Peyer's patch (tissue), 4 donors: ENCODE results near the gene GPR84. TPM values are rescaled to one million over a fixed set of nuclear protein-coding genes. Genes with fewer than 3 reads are reported as not detected.

ENCODE experiments used
- DNase-seq, 3 donors: peaks; one replicate each; pipeline ENCODE4 v3.0.0-alpha.2; 2017 to 2019
- H3K27ac ChIP-seq, 4 donors: fragments of 200-600 bp; sonication (generic); one replicate each; pipeline ENCODE4 v1.5.1; 2016 to 2019
- H3K27me3 ChIP-seq, 2 donors: fragments of 200-600 bp; sonication (generic); one replicate each; pipeline ENCODE4 v1.5.1; 2019
- H3K36me3 ChIP-seq, 3 donors: fragments of 200-600 bp; sonication (generic); one replicate each; pipeline ENCODE4 v1.5.1; 2016 to 2019
- H3K4me1 ChIP-seq, 4 donors: fragments of 200-600 bp; sonication (generic); one replicate each; pipeline ENCODE4 v1.5.1; 2016 to 2019
- H3K4me3 ChIP-seq, 4 donors: fragments of 200-600 bp; sonication (generic); 1 replicate in 3 of 4; 2 replicates in 1 of 4; pipeline ENCODE4 v1.5.1; 2016 to 2019; ENCODE audit warnings: mild to moderate bottlenecking in 1 of 4
- H3K9me3 ChIP-seq, 4 donors: fragments of 200-600 bp; sonication (generic); one replicate each; pipeline ENCODE4 v1.5.1; 2016 to 2019; ENCODE audit warnings: mild to moderate bottlenecking in 1 of 4
- POLR2A ChIP-seq, 2 donors: fragments of 450-650 bp; IDR thresholded peaks; one replicate each; pipeline ENCODE4 v1.5.1; 2017; ENCODE audit warnings: antibody characterized with exemption in 2 of 2, mild to moderate bottlenecking in 2 of 2, moderate library complexity in 2 of 2
- total RNA-seq, 4 donors: library from RNA; depleted of rRNA; stranded (reverse); fragments of >200 nt; gene quantifications; one replicate each; pipeline ENCODE4 v1.1.0, GENCODE V29; 2016
- TF ChIP-seq, protein P1 (sequence below), 6 experiments: fragments of 450-650 bp in 4 of 6; fragments of 200-600 bp in 2 of 6; sonication (generic) in 1 of 6; IDR thresholded peaks; one replicate each; pipeline ENCODE4 v1.5.1; 2017 to 2019; ENCODE audit warnings: antibody characterized with exemption in 6 of 6, mild to moderate bottlenecking in 3 of 6, moderate library complexity in 1 of 6

The GPR84 gene
- total RNA-seq, 4 donors from 2014 or later: not detected

- DNase-seq: no peak
- Histone ChIP-seq H3K27me3 (no peaks in the 10 kb centered on the region), H3K4me1 (peaks cover 0 to 16% (median 9%) of the 10 kb centered on the region in 4 donors), H3K27ac (no peak overlapping the region), H3K36me3 (no peaks in the 10 kb centered on the region), H3K4me3 (no peak overlapping the region), H3K9me3 (no peaks in the 10 kb centered on the region)
- no peak for TF ChIP-seq POLR2A (IDR thresholded peaks at IDR 0.05)
- TF ChIP-seq, protein P1, sequence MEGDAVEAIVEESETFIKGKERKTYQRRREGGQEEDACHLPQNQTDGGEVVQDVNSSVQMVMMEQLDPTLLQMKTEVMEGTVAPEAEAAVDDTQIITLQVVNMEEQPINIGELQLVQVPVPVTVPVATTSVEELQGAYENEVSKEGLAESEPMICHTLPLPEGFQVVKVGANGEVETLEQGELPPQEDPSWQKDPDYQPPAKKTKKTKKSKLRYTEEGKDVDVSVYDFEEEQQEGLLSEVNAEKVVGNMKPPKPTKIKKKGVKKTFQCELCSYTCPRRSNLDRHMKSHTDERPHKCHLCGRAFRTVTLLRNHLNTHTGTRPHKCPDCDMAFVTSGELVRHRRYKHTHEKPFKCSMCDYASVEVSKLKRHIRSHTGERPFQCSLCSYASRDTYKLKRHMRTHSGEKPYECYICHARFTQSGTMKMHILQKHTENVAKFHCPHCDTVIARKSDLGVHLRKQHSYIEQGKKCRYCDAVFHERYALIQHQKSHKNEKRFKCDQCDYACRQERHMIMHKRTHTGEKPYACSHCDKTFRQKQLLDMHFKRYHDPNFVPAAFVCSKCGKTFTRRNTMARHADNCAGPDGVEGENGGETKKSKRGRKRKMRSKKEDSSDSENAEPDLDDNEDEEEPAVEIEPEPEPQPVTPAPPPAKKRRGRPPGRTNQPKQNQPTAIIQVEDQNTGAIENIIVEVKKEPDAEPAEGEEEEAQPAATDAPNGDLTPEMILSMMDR (IDR thresholded peaks at IDR 0.05): no peak
Measured at GRCh38 chr12:54381136-54381535, 16.9 kb upstream of the GPR84 start.

DNA sequence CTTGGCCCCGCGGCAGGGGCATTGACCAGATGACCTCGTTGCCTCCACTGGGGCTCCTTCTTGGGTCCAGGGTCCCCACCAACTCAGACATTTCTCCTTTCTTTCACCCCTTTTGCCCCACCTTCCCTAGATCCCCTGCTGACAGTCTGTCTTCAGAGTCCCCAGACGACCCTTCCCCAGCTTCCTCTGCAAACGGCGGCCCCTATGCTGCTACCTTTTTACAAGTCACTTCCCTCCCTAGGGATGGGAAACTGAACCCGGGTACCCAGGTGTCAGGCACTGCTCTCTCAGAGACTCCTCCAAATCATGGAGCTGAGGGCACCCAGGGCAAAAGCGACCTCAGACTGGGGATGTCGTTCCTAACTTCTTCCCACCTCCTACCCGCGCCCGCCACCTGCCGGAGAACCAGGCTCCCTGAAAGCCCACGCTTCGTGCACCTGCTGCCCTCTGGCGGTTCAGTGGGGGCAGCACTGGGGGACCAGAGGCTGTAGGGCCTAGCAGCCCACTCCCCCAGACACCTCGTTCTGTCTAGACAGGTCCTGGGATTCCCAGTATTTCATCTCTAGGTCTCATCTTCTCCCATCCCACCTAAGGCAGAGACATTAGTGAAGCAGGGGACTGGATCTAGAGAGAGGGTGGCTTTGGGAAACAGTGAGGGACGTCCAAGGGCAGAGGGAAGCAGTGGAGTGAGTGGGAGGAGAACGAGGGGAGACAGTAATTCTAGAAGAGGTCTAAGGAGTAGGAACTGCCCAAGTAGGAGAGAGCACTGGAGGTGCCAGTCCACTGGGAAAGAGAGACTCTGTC, 15.3 kb upstream of the GPR84 start:
- Histone ChIP-seq H3K4me1 (peaks cover 0 to 9% (median 4%) of the 10 kb centered on the region in 4 donors), H3K4me3 (peak overlapping the region; percentile 6 to 56 (median 44)), H3K27ac (peak overlapping the region; percentile 39 to 65 (median 60)), H3K27me3 (no peaks in the 10 kb centered on the region), H3K9me3 (no peaks in the 10 kb centered on the region), H3K36me3 (no peaks in the 10 kb centered on the region)
- peak; percentile 89 to 95 (median 94) for DNase-seq
- no peak for TF ChIP-seq POLR2A (IDR thresholded peaks at IDR 0.05)
- TF ChIP-seq, protein P1 (IDR thresholded peaks at IDR 0.05): peak; percentile 92 to 100 (median 100)

DNA sequence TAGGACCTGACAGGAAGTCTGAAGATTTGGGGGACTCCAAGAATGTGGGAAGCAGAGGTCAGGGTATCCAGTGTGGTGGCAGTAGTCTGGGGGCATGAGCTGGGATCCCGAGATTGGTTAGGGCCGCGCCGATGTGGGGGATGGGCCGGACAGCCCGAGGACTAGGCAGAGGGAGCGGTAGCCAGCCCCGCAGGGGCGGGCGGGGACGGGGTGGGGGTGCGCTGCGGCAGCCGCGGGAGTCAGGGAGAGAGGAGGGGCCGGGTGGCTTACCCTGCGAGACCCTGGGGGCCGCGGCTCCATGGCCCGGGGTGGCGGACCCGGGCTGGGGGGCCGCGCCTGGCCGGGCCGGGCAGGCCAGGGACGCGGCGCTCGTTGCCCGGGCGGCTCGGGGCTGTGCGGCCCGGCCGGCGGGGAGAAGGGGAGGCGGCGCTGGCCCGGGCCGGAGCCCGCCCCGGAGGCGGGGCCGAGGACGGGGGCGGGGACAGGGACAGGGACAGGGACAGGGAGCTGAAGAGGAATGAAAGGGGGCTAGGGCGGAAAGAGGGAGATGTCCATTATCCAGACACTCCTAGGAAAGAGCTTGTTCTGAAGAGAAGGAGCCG, 14.6 kb upstream of the GPR84 start:
- Histone ChIP-seq H3K4me1 (peaks cover 0 to 9% (median 2%) of the 10 kb centered on the region in 4 donors), H3K9me3 (no peaks in the 10 kb centered on the region), H3K4me3 (peak overlapping the region; percentile 20 to 56 (median 44)), H3K27me3 (no peaks in the 10 kb centered on the region), H3K27ac (peak overlapping the region; percentile 39 to 65 (median 60)), H3K36me3 (no peaks in the 10 kb centered on the region)
- TF ChIP-seq, protein P1 (IDR thresholded peaks at IDR 0.05): no peak
- no peak for TF ChIP-seq POLR2A (IDR thresholded peaks at IDR 0.05)
- peak in 2 of 3 donors; percentile 75 to 78 for DNase-seq

- TF ChIP-seq POLR2A (IDR thresholded peaks at IDR 0.05): no peak
- TF ChIP-seq, protein P1 (IDR thresholded peaks at IDR 0.05): no peak
Measured at GRCh38 chr12:54377797-54378515, 13.7 kb upstream of the GPR84 start.

GRCh38 chr12:54377007-54377406, 12.7 kb upstream of the GPR84 start:
- DNase-seq: no peak
- H3K36me3 ChIP-seq: no peaks in the 10 kb centered on the region

More at GRCh38 chr12:54377797-54378515, 13.7 kb upstream of the GPR84 start:
- DNase-seq: no peak
- H3K27me3 ChIP-seq: no peaks in the 10 kb centered on the region
- H3K4me1 ChIP-seq: peaks cover 0 to 9% (median 2%) of the 10 kb centered on the region in 4 donors
- H3K36me3 ChIP-seq: no peaks in the 10 kb centered on the region
- peak overlapping the region in 1 of 4 donors; percentile 20 for H3K4me3 ChIP-seq
- H3K9me3 ChIP-seq: no peaks in the 10 kb centered on the region
- no peak overlapping the region for H3K27ac ChIP-seq

More at GRCh38 chr12:54377007-54377406, 12.7 kb upstream of the GPR84 start:
- TF ChIP-seq POLR2A (IDR thresholded peaks at IDR 0.05): no peak
- TF ChIP-seq, protein P1 (IDR thresholded peaks at IDR 0.05): no peak
- no peak overlapping the region for H3K4me3 ChIP-seq
- no peaks in the 10 kb centered on the region for H3K9me3 ChIP-seq
- H3K27ac ChIP-seq: peak overlapping the region in 2 of 4 donors; percentile 5 to 30
- no peaks in the 10 kb centered on the region for H3K27me3 ChIP-seq
- peaks cover 0 to 11% (median 2%) of the 10 kb centered on the region in 4 donors for H3K4me1 ChIP-seq
